Panc1 (cell line): ENCODE results near the gene OGG1. TPM values are rescaled to one million over a fixed set of nuclear protein-coding genes. Genes with fewer than 3 reads are reported as not detected.

ENCODE experiments used
- ATAC-seq: fragments of 200-7000 bp; cut with Tn5 transposase; 2 replicates; pipeline ENCODE4 v1.9.1; 2020; ENCODE audit warnings: mild to moderate bottlenecking, moderate library complexity
- BruUV-seq: library from RNA; stranded (reverse); fragments of 400-500 nt; replicated peaks from 2 replicates; lab custom pipeline; 2021; lab: Mats Ljungman, UMichigan
- CTCF ChIA-PET: fragments of 300-600 bp; sonication (Branson Sonifier 250); formaldehyde crosslinking; loops from one replicate; lab custom pipeline; 2022; ENCODE audit warnings: antibody characterized with exemption; lab: Charles Lee
- POLR2A ChIA-PET: fragments of 300-600 bp; sonication (Branson Sonifier 250); formaldehyde crosslinking; loops from one replicate; lab custom pipeline; 2022; ENCODE audit warnings: antibody characterized with exemption; lab: Charles Lee
- DNase-seq: peaks from one replicate; pipeline ENCODE4 v3.0.0-alpha.2; 2010; ENCODE audit warnings: low read depth, low spot score
- H3K27ac ChIP-seq: 2 replicates; pipeline ENCODE4 v1.5.1; 2011; ENCODE audit warnings: mild to moderate bottlenecking, low read length, inconsistent platforms
- H3K27me3 ChIP-seq: fragments of 200-500 bp; sonication (Bioruptor generic); 2 replicates; pipeline ENCODE4 v1.6.0; 2014; ENCODE audit warnings: low read length, inconsistent platforms; ENCODE audit not compliant: control insufficient read depth, insufficient read depth
- H3K36me3 ChIP-seq: fragments of 200-500 bp; sonication (Bioruptor generic); 2 replicates; pipeline ENCODE4 v1.5.1; 2014; ENCODE audit warnings: inconsistent platforms, mild to moderate bottlenecking, low read length, moderate library complexity; ENCODE audit not compliant: control insufficient read depth, insufficient read depth
- H3K4me1 ChIP-seq: 2 replicates; pipeline ENCODE4 v1.5.1; 2011; ENCODE audit warnings: inconsistent platforms, mild to moderate bottlenecking, low read length, moderate library complexity; ENCODE audit not compliant: control insufficient read depth, insufficient read depth
- H3K4me3 ChIP-seq, 2 experiments: 2 replicates each; pipeline ENCODE4 v1.5.1; 2011 to 2012; ENCODE audit warnings: low read depth in 2 of 2, low read length in 2 of 2, mild to moderate bottlenecking in 2 of 2, inconsistent platforms in 1 of 2, moderate library complexity in 1 of 2
- H3K9me3 ChIP-seq: fragments of 200-500 bp; sonication (Bioruptor generic); 2 replicates; pipeline ENCODE4 v1.5.1; 2014; ENCODE audit warnings: low read depth, mild to moderate bottlenecking, inconsistent platforms, low read length, moderate library complexity; ENCODE audit not compliant: control insufficient read depth, insufficient read depth
- POLR2AphosphoS5 ChIP-seq: IDR thresholded peaks from 2 replicates; pipeline ENCODE4 v1.6.1; 2012; ENCODE audit warnings: mild to moderate bottlenecking, low read depth, low read length, moderate library complexity
- SIN3A ChIP-seq: IDR thresholded peaks from 2 replicates; pipeline ENCODE4 v1.6.1; 2012; ENCODE audit warnings: low read depth, mild to moderate bottlenecking, low read length, moderate library complexity, borderline replicate concordance; ENCODE audit not compliant: insufficient read depth
- TCF7L2 ChIP-seq: IDR thresholded peaks from 2 replicates; pipeline ENCODE4 v1.6.1; 2011; ENCODE audit warnings: mild to moderate bottlenecking, low read depth, low read length, inconsistent platforms
- in situ Hi-C: cut with HindIII; loops from 2 replicates; pipeline ENCODE4 v1.10.0; 2016; ENCODE audit warnings: low sequenced_read_pairs, low pct_unique_long_range_greater_than_20kb
- intact Hi-C: fragments of 100-400 bp; cut with micrococcal nuclease; formaldehyde crosslinking; loops from one replicate; pipeline ENCODE4 v1.10.0; 2022; ENCODE audit not compliant: unreplicated experiment
- total RNA-seq: library from RNA; stranded (reverse); gene quantifications from one replicate; pipeline ENCODE4 v1.2.1, GENCODE V29; 2021; ENCODE audit not compliant: unreplicated experiment
- TF ChIP-seq, protein P1 (sequence below), 2 experiments: IDR thresholded peaks; 2 replicates each; pipeline ENCODE4 v1.6.1; 2011 to 2012; ENCODE audit warnings: low read depth in 2 of 2, control low read depth in 1 of 2, low read length in 1 of 2, mild to moderate bottlenecking in 1 of 2, moderate library complexity in 1 of 2; ENCODE audit not compliant: insufficient read depth in 1 of 2
- TF ChIP-seq, protein P2 (sequence below): fragments of 450-650 bp; IDR thresholded peaks from 2 replicates; pipeline ENCODE4 v1.5.1; 2017; ENCODE audit warnings: mild to moderate bottlenecking

Gene OGG1
- total RNA-seq, 1 experiment from 2014 or later: 32.5 TPM

DNA sequence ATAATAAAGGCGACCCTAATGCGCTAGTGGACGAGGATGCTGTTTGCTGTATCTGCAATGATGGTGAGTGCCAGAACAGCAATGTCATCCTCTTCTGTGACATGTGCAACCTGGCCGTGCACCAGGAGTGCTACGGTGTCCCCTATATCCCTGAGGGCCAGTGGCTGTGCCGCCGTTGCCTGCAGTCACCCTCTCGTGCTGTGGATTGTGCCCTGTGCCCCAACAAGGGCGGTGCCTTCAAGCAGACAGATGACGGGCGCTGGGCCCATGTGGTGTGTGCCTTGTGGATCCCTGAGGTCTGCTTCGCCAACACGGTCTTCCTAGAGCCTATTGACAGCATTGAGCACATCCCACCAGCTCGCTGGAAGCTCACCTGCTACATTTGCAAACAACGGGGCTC lies 10.6 kb upstream of the OGG1 start:
- intact Hi-C loops (no loop called here), in situ Hi-C loops (no loop called here)
- ChIA-PET POLR2A (no interaction called here), CTCF (no interaction called here)
- Histone ChIP-seq H3K9me3 (no peaks in the 10 kb centered on the region), H3K4me1 (no peaks in the 10 kb centered on the region), H3K36me3 (peaks cover 5% of the 10 kb centered on the region), H3K27ac (no peak overlapping the region), H3K4me3 (no peak overlapping the region), H3K27me3 (no peaks in the 10 kb centered on the region)
- ATAC-seq (no peak), DNase-seq (no peak)
- TF ChIP-seq SIN3A (no peak), TCF7L2 (no peak), POLR2AphosphoS5 (no peak)
- TF ChIP-seq, protein P1, sequence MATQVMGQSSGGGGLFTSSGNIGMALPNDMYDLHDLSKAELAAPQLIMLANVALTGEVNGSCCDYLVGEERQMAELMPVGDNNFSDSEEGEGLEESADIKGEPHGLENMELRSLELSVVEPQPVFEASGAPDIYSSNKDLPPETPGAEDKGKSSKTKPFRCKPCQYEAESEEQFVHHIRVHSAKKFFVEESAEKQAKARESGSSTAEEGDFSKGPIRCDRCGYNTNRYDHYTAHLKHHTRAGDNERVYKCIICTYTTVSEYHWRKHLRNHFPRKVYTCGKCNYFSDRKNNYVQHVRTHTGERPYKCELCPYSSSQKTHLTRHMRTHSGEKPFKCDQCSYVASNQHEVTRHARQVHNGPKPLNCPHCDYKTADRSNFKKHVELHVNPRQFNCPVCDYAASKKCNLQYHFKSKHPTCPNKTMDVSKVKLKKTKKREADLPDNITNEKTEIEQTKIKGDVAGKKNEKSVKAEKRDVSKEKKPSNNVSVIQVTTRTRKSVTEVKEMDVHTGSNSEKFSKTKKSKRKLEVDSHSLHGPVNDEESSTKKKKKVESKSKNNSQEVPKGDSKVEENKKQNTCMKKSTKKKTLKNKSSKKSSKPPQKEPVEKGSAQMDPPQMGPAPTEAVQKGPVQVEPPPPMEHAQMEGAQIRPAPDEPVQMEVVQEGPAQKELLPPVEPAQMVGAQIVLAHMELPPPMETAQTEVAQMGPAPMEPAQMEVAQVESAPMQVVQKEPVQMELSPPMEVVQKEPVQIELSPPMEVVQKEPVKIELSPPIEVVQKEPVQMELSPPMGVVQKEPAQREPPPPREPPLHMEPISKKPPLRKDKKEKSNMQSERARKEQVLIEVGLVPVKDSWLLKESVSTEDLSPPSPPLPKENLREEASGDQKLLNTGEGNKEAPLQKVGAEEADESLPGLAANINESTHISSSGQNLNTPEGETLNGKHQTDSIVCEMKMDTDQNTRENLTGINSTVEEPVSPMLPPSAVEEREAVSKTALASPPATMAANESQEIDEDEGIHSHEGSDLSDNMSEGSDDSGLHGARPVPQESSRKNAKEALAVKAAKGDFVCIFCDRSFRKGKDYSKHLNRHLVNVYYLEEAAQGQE (IDR thresholded peaks at IDR 0.05; ENCODE audit: insufficient read depth in 1 of 2, low read depth in 2 of 2, low read length in 1 of 2): no peak
- TF ChIP-seq, protein P2, sequence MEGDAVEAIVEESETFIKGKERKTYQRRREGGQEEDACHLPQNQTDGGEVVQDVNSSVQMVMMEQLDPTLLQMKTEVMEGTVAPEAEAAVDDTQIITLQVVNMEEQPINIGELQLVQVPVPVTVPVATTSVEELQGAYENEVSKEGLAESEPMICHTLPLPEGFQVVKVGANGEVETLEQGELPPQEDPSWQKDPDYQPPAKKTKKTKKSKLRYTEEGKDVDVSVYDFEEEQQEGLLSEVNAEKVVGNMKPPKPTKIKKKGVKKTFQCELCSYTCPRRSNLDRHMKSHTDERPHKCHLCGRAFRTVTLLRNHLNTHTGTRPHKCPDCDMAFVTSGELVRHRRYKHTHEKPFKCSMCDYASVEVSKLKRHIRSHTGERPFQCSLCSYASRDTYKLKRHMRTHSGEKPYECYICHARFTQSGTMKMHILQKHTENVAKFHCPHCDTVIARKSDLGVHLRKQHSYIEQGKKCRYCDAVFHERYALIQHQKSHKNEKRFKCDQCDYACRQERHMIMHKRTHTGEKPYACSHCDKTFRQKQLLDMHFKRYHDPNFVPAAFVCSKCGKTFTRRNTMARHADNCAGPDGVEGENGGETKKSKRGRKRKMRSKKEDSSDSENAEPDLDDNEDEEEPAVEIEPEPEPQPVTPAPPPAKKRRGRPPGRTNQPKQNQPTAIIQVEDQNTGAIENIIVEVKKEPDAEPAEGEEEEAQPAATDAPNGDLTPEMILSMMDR: no peak
- BruUV-seq: no TSS peak

DNA sequence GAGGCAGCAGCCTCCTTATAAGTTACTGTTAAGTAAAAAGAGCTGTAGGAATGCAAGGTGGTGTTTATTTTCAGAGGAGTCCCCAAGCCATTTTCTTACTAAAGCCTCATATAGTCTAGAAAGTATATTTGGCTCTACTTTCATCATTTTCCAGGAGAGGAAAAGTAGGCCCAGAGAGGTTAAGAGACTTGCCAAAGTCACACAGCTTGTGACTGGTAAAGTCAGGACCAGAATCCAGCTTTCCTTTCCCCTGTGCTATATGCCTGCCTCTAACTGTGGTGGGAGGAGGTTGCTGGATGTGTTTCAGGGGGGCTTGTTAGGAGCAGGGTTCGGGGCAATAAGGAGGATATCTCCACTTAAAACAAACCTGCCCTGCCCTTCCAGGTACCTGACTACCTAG lies 7.2 kb upstream of the OGG1 start:
- in situ Hi-C loops (no loop called here), intact Hi-C loops (no loop called here)
- DNase-seq (no peak), ATAC-seq (no peak)
- ChIA-PET CTCF (no interaction called here), POLR2A (no interaction called here)
- H3K4me1 ChIP-seq: no peaks in the 10 kb centered on the region
- BruUV-seq: no TSS peak
- no peaks in the 10 kb centered on the region for H3K9me3 ChIP-seq
- peaks cover 5% of the 10 kb centered on the region for H3K36me3 ChIP-seq
- H3K27ac ChIP-seq: no peak overlapping the region
- H3K27me3 ChIP-seq: no peaks in the 10 kb centered on the region
- TF ChIP-seq SIN3A: no peak
- TF ChIP-seq, protein P1 (IDR thresholded peaks at IDR 0.05; ENCODE audit: insufficient read depth in 1 of 2, low read depth in 2 of 2, low read length in 1 of 2): no peak
- TF ChIP-seq TCF7L2: no peak
- no peak for TF ChIP-seq POLR2AphosphoS5
- TF ChIP-seq, protein P2: no peak
- H3K4me3 ChIP-seq: no peak overlapping the region
